Cardiac fibroblast (primary cell): Measurements from ENCODE around the gene RFXANK.
"Not testable (repeated sequence)": the region's sequence is repeated elsewhere in the genome, so short reads cannot be mapped to it uniquely, and the experiment has no call there.

ENCODE experiments used
- DNase-seq, 2 donors: peaks; one replicate each; pipeline versions ENCODE4 v3.0.0 to v3.0.0-alpha.2; 2010; ENCODE audit warnings: low read depth in 2 of 2
- H3K4me3 ChIP-seq, 2 donors: replicated peaks in 1 of 2; 1 replicate in 1 of 2; 2 replicates in 1 of 2; pipeline ENCODE4 v1.5.1; 2011; ENCODE audit warnings: low read depth in 2 of 2, low read length in 2 of 2, mild to moderate bottlenecking in 2 of 2, moderate library complexity in 1 of 2
- CTCF ChIP-seq: IDR thresholded peaks from one replicate; pipeline ENCODE4 v1.5.1; 2011; ENCODE audit warnings: low read depth, mild to moderate bottlenecking, low read length, inconsistent platforms

Gene RFXANK

GRCh38 chr19:19192078-19192882 is at the start of gene RFXANK, which contains the start of gene BORCS8:
Gene RFXANK (plus strand): TSS chr19:19192258. CDS start chr19:19193947, 1,689 bp downstream.
Gene BORCS8 (minus strand): TSS chr19:19192152. CDS start chr19:19192117, 35 bp downstream.
- TF ChIP-seq CTCF: no peak
- DNase-seq: peak; percentile 99
- H3K4me3 ChIP-seq: peak within 1 kb of the TSS; percentile 83 to 98

- no peak for DNase-seq
- no peak for TF ChIP-seq CTCF
- no peak overlapping the region for H3K4me3 ChIP-seq
Measured at GRCh38 chr19:19142347-19142746, 49.7 kb upstream of the RFXANK start.

- no peak overlapping the region for H3K4me3 ChIP-seq
- no peak for DNase-seq
- no peak for TF ChIP-seq CTCF
Measured at GRCh38 chr19:19145281-19145680, 46.8 kb upstream of the RFXANK start.

GRCh38 chr19:19145684-19146608 is 46.1 kb upstream of the RFXANK start:
- TF ChIP-seq CTCF: peak; percentile 97
- peak; percentile 63 to 73 for DNase-seq
- H3K4me3 ChIP-seq: no peak overlapping the region

- H3K4me3 ChIP-seq: no peak overlapping the region
- TF ChIP-seq CTCF: no peak
- no peak for DNase-seq
Measured at GRCh38 chr19:19146865-19147264, 45.2 kb upstream of the RFXANK start.

GRCh38 chr19:19147344-19147743 is 44.7 kb upstream of the RFXANK start:
- no peak for DNase-seq
- no peak for TF ChIP-seq CTCF
- H3K4me3 ChIP-seq: no peak overlapping the region

GRCh38 chr19:19148504-19148903 is 43.6 kb upstream of the RFXANK start:
- DNase-seq, H3K4me3 ChIP-seq: not testable (repeated sequence)
